Measurements from ENCODE around the gene LMAN2. TPM values are rescaled to one million over a fixed set of nuclear protein-coding genes. Genes with fewer than 3 reads are reported as not detected.

Gene LMAN2
- total RNA-seq, 2 donors from 2014 or later = 137 to 185 TPM

DNA sequence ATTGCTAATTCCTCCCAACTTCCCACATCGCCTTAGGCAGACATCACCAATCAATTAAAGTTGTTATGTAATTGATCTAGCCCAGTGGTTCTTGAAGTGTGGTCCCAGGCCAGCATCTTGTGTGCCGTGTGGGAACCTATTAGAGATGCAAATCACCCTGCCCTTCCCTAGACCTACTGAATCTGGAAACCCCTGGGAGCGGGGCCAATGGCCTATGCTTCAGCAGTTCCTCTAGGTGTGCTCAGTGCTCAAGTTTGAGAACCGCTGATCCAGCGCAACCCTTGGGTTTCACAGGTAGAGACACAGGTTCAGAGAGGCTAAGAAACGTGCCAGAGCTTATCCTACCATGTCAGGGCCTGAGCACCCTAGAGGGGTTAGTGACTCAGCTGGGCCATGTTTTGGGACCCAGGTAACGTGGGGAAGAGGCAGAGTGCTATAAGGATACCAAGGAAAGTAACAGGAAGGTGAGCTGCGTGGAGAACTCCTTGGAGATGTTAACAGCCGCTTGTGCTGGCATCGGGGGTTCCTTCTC, 37.1 kb upstream of the LMAN2 start:
- Histone ChIP-seq H3K9me3 (no peaks in the 10 kb centered on the region), H3K27me3 (no peaks in the 10 kb centered on the region), H3K36me3 (no peaks in the 10 kb centered on the region), H3K9ac (ENCODE audit: low read depth in 2 of 2, low read length in 2 of 2) (no peak overlapping the region), H3K4me3 (no peak overlapping the region), H3K27ac (peak overlapping the region; percentile 4), H3K4me1 (peaks cover 9% of the 10 kb centered on the region)
- TF ChIP-seq, protein P1, sequence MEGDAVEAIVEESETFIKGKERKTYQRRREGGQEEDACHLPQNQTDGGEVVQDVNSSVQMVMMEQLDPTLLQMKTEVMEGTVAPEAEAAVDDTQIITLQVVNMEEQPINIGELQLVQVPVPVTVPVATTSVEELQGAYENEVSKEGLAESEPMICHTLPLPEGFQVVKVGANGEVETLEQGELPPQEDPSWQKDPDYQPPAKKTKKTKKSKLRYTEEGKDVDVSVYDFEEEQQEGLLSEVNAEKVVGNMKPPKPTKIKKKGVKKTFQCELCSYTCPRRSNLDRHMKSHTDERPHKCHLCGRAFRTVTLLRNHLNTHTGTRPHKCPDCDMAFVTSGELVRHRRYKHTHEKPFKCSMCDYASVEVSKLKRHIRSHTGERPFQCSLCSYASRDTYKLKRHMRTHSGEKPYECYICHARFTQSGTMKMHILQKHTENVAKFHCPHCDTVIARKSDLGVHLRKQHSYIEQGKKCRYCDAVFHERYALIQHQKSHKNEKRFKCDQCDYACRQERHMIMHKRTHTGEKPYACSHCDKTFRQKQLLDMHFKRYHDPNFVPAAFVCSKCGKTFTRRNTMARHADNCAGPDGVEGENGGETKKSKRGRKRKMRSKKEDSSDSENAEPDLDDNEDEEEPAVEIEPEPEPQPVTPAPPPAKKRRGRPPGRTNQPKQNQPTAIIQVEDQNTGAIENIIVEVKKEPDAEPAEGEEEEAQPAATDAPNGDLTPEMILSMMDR (IDR thresholded peaks at IDR 0.05) = no peak
- DNase-seq = no peak
- intact Hi-C loops (cut with DNase I) = loop anchor here (5.0 kb wide), 1 partner anchor 114 kb away; no protein-coding TSS in a partner anchor

DNA sequence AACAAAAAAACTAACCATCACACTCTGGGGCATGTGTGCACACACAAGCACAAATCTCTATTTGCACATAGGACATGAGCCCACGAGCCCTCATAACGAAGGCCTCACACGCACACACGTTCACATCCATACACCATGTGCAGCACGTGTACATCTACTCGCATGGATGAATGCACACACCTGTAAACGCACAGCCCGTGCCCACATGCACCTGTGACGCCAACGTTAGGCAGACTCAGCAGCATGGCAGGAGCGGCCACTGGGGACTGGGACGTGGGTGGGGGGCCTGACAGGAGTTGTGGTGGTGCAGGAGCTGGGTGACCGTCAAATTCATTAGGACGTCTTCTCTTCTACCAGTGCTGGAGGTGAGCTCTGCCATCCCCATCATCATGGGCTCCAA, 35.9 kb upstream of the LMAN2 start:
- Histone ChIP-seq H3K9me3 (no peaks in the 10 kb centered on the region), H3K4me1 (peaks cover 9% of the 10 kb centered on the region), H3K36me3 (no peaks in the 10 kb centered on the region), H3K4me3 (no peak overlapping the region), H3K27ac (no peak overlapping the region), H3K9ac (ENCODE audit: low read depth in 2 of 2, low read length in 2 of 2) (no peak overlapping the region), H3K27me3 (no peaks in the 10 kb centered on the region)
- TF ChIP-seq, protein P1 (IDR thresholded peaks at IDR 0.05) = no peak
- intact Hi-C loops (cut with DNase I) = loop anchor here (5.0 kb wide), 1 partner anchor 115 kb away; no protein-coding TSS in a partner anchor
- DNase-seq = no peak

DNA sequence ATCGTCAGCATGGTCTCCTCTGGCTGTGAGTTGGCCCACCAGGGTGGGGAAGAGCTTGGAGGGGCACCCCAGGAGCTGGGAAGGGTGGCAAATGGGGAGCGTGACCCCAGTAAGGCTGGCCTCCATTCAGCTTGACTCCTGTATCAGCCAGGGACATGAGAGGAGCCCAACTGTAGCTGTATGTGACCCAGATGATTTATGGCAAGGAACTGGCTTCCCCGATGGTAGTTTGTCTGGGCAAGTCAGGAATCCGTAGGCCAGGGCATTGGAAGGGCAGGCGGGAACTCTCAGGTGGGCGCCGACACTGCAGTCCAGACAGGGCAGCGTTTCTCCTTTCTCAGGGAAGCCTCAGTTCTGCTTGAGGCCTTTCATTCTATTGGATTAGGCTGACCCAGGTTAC, 35.1 kb upstream of the LMAN2 start:
- no peak overlapping the region for H3K9ac ChIP-seq (ENCODE audit: low read depth in 2 of 2, low read length in 2 of 2)
- no peaks in the 10 kb centered on the region for H3K36me3 ChIP-seq
- DNase-seq = no peak
- H3K4me1 ChIP-seq = peaks cover 9% of the 10 kb centered on the region
- H3K9me3 ChIP-seq = no peaks in the 10 kb centered on the region
- H3K27me3 ChIP-seq = no peaks in the 10 kb centered on the region
- H3K27ac ChIP-seq = no peak overlapping the region
- no peak overlapping the region for H3K4me3 ChIP-seq
- TF ChIP-seq, protein P1 (IDR thresholded peaks at IDR 0.05) = no peak
- intact Hi-C loops (cut with DNase I) = loop anchor here (5.0 kb wide), 1 partner anchor 116 kb away; no protein-coding TSS in a partner anchor

DNA sequence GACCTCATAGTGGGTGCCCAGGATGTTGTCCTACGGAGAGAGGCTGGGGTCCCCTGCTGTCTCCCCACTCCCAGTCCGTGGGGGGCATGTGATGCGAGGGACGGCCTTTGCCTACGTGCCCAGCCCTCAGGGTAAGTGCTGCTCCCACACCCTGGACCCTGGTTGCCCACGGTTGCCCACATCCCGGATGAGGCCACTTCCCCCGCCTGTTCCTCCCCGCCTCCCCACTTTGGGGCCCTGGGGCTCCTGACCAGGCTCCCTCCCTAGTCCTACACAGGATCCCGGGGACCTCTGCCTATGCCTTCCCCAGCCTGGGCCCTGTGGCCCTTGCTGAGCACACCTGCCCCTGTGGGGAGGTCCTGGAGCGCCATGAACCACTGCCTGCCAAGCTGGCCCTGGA, 34.3 kb upstream of the LMAN2 start:
- DNase-seq = no peak
- Histone ChIP-seq H3K27ac (no peak overlapping the region), H3K27me3 (no peaks in the 10 kb centered on the region), H3K9me3 (no peaks in the 10 kb centered on the region), H3K36me3 (no peaks in the 10 kb centered on the region), H3K4me3 (no peak overlapping the region), H3K4me1 (peaks cover 9% of the 10 kb centered on the region), H3K9ac (ENCODE audit: low read depth in 2 of 2, low read length in 2 of 2) (no peak overlapping the region)
- TF ChIP-seq, protein P1 (IDR thresholded peaks at IDR 0.05) = no peak
- intact Hi-C loops (cut with DNase I) = loop anchor here (5.0 kb wide), 1 partner anchor 117 kb away; no protein-coding TSS in a partner anchor

DNA sequence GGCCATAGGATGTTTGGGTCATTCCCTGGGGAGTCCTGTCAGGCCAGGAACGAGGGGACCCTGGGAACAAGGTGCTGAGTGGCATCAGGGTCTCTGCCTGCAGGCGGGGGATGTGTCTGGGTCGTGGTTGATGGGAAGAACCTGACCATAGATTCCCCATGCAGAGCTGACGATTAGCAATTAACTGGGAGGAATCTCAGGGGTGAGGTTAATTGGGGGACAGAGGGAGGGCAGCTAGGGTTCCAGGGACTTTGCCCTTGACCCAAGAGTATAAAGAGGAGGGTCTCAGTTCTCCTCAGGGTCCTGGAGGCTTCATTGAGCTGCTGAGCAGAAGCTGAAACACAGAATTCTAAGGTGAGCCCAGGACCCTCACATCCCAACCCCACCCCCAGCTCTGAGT, 32.7 kb upstream of the LMAN2 start, which contains the start of gene SLC34A1:
Gene SLC34A1 (plus strand): TSS at position 301 of the 400 bp plus-strand sequence. CDS start 1,308 bp downstream, outside the sequence.
- Histone ChIP-seq H3K4me1 (no peaks in the 10 kb centered on the region), H3K9me3 (no peaks in the 10 kb centered on the region), H3K27me3 (no peaks in the 10 kb centered on the region), H3K27ac (no peak within 1 kb of the TSS), H3K36me3 (no peaks in the 10 kb centered on the region), H3K4me3 (no peak within 1 kb of the TSS), H3K9ac (ENCODE audit: low read depth in 2 of 2, low read length in 2 of 2) (no peak within 1 kb of the TSS)
- intact Hi-C loops (cut with DNase I) = no loop called here
- TF ChIP-seq, protein P1 (IDR thresholded peaks at IDR 0.05) = no peak
- DNase-seq = no peak
